Measurements from ENCODE around the gene WDR5.

DNA sequence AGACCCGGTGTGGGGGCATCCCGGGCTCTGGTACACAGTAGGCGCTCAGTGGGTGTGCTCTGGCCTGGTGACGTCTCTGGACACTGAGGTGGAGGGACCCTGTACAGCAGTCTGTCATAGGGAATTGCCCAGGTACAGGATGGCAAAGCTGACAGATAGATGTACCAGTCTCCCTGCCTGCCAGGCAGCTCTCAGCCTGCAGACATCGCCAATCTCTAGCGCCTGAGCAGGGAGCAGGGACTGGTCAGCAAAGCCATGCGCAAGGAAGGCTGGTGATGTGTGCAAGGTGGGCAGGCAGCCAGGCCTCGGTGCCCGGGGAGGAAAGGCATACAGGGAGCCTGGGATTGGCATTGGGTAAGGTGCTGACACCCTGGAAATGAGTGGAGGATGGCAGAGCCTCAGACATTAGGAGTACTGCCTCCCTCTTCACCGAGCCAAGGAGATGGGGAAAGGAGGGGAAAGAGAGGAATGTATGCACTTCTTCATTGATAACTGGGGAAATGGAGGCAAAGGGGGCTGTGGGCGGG lies 34.2 kb upstream of the WDR5 start:
- TF ChIP-seq EZH2 (IDR thresholded peaks at IDR 0.05; ENCODE audit: insufficient read depth, poor library complexity, severe bottlenecking) (no peak), EZH2phosphoT487 (IDR thresholded peaks at IDR 0.05; ENCODE audit: insufficient read depth, low read depth) (no peak)

All from GM23248 (cell line).